Nephron progenitor cell (in vitro differentiated cells): Measurements from ENCODE around the gene LRRC36.

ENCODE experiments used
- DNase-seq: peaks from one replicate; pipeline ENCODE4 v3.0.0; 2021
- H3K27ac Mint-ChIP-seq: 2 replicates; pipeline ENCODE4 v1.8.0; 2021; ENCODE audit warnings: mild to moderate bottlenecking, moderate library complexity, mixed read lengths
- H3K27me3 Mint-ChIP-seq: 2 replicates; pipeline ENCODE4 v1.8.0; 2021; ENCODE audit warnings: mild to moderate bottlenecking, low read depth, mixed read lengths; ENCODE audit not compliant: poor library complexity
- H3K36me3 Mint-ChIP-seq: 2 replicates; pipeline ENCODE4 v1.8.0; 2021; ENCODE audit warnings: low read depth, mixed read lengths
- H3K4me1 Mint-ChIP-seq: 2 replicates; pipeline ENCODE4 v1.8.0; 2021; ENCODE audit warnings: mixed read lengths
- H3K4me3 Mint-ChIP-seq: 2 replicates; pipeline ENCODE4 v1.8.0; 2021; ENCODE audit warnings: mild to moderate bottlenecking, moderate library complexity, mixed read lengths
- H3K9me3 Mint-ChIP-seq: 2 replicates; pipeline ENCODE4 v1.8.0; 2021; ENCODE audit warnings: mild to moderate bottlenecking, moderate library complexity, mixed read lengths
- TF ChIP-seq, protein P1 (sequence below): fragments of 200-600 bp; sonication (generic); IDR thresholded peaks from 2 replicates; pipeline ENCODE4 v1.5.0; 2021; ENCODE audit warnings: antibody characterized with exemption

The LRRC36 gene

GRCh38 chr16:67428146-67428731 lies 101.6 kb downstream of the LRRC36 start:
- Mint-ChIP-seq H3K27ac (no peak overlapping the region), H3K27me3 (peaks cover 72% of the 10 kb centered on the region), H3K9me3 (no peaks in the 10 kb centered on the region), H3K4me3 (no peak overlapping the region), H3K4me1 (peaks cover 71% of the 10 kb centered on the region), H3K36me3 (no peaks in the 10 kb centered on the region)
- peak; percentile 86 for DNase-seq
- TF ChIP-seq, protein P1, sequence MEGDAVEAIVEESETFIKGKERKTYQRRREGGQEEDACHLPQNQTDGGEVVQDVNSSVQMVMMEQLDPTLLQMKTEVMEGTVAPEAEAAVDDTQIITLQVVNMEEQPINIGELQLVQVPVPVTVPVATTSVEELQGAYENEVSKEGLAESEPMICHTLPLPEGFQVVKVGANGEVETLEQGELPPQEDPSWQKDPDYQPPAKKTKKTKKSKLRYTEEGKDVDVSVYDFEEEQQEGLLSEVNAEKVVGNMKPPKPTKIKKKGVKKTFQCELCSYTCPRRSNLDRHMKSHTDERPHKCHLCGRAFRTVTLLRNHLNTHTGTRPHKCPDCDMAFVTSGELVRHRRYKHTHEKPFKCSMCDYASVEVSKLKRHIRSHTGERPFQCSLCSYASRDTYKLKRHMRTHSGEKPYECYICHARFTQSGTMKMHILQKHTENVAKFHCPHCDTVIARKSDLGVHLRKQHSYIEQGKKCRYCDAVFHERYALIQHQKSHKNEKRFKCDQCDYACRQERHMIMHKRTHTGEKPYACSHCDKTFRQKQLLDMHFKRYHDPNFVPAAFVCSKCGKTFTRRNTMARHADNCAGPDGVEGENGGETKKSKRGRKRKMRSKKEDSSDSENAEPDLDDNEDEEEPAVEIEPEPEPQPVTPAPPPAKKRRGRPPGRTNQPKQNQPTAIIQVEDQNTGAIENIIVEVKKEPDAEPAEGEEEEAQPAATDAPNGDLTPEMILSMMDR, result peak; percentile 84

DNA sequence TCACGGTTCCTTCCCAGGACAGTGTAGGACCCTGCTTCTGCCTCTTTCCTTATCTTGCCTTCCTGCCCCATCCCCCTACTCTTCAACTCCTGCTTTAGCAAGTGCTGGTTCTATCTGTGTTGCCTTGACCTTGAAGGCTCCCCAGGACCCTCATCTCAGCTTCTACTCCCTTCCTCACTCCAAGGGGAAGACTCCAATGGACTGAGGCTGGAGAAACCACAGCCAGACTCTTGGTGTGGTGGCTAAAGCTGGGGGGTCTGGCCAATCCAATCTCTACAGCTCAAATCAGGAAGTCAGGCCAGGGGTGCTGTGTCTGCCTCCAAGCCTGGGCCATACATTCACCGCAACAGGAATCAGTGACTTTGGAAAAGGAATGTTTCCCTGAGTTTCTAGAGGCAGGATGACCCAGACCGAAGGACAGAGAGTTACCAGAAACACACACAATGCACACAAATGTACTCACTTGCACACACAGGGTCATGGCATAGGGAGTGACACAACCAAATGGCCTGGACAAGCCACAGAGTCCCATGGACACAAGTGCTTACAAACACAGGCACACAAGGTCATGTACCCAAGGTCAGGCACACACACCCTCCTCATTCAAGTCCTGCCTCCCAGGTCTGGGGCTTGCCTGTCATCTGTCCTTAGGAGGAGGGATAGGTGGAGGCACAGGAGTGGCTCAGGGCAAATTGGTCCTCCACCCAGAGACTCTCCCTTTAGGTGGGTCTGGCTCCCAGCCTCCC lies 102.6 kb downstream of the LRRC36 start:
- H3K9me3 Mint-ChIP-seq, result no peaks in the 10 kb centered on the region
- TF ChIP-seq, protein P1, result no peak
- no peak for DNase-seq
- H3K27me3 Mint-ChIP-seq, result peaks cover 77% of the 10 kb centered on the region
- peaks cover 3% of the 10 kb centered on the region for H3K36me3 Mint-ChIP-seq
- peaks cover 71% of the 10 kb centered on the region for H3K4me1 Mint-ChIP-seq
- H3K4me3 Mint-ChIP-seq, result peak overlapping the region; percentile 67
- no peak overlapping the region for H3K27ac Mint-ChIP-seq

DNA sequence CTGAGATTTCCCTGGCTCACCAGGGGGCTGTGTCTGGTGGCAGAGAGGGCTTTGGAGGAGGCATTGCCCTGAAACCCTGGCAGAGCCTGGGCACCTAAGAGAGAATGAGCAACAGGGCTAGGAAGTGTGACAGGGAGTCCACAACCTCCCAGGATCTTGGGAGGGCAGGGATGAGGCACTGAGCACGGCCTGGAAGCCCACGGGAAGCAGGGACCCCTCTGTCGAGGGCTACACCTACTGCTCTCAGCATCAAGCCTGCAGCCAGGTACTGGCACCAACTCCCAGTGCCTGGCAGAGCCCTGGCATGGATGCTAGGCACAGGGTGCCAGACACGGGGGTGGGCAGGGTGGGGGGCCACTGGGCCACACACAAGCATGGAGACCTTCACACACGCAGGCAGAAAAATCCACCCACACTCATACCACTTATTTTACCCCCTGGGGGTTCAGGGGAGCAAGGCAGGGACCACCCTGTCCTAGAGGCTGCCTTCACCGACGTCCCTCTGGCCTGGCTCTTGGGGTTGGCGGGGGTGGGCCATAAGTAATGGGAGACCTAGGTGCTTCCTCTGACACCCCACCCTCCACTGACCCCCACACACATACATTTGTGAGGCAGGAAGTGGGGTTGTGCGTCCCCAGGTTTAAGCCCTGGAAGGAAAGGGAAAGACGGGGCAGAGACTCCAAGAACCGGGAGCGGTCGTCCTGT lies 103.3 kb downstream of the LRRC36 start:
- TF ChIP-seq, protein P1, result no peak
- H3K4me3 Mint-ChIP-seq, result peak overlapping the region; percentile 82
- peaks cover 71% of the 10 kb centered on the region for H3K27me3 Mint-ChIP-seq
- no peak overlapping the region for H3K27ac Mint-ChIP-seq
- H3K36me3 Mint-ChIP-seq, result peaks cover 6% of the 10 kb centered on the region
- no peaks in the 10 kb centered on the region for H3K9me3 Mint-ChIP-seq
- DNase-seq, result no peak
- H3K4me1 Mint-ChIP-seq, result peaks cover 71% of the 10 kb centered on the region

- Mint-ChIP-seq H3K9me3 (no peaks in the 10 kb centered on the region), H3K36me3 (peaks cover 6% of the 10 kb centered on the region), H3K4me1 (peaks cover 71% of the 10 kb centered on the region), H3K27ac (no peak overlapping the region), H3K27me3 (peaks cover 65% of the 10 kb centered on the region), H3K4me3 (peak overlapping the region; percentile 82)
- TF ChIP-seq, protein P1, result no peak
- peak; percentile 56 for DNase-seq
Observed at GRCh38 chr16:67430504-67430976, 103.9 kb downstream of the LRRC36 start.

- H3K9me3 Mint-ChIP-seq, result no peaks in the 10 kb centered on the region
- H3K27ac Mint-ChIP-seq, result peak within 1 kb of the TSS; percentile 81
- peak within 1 kb of the TSS; percentile 83 for H3K4me3 Mint-ChIP-seq
- peak; percentile 71 for DNase-seq
- H3K27me3 Mint-ChIP-seq, result peaks cover 59% of the 10 kb centered on the region
- TF ChIP-seq, protein P1, result no peak
- H3K36me3 Mint-ChIP-seq, result peaks cover 6% of the 10 kb centered on the region
- peaks cover 70% of the 10 kb centered on the region for H3K4me1 Mint-ChIP-seq
Observed at GRCh38 chr16:67430977-67431774, 104.6 kb downstream of the LRRC36 start, which contains the start of gene HSD11B2. Gene HSD11B2, plus strand, starts transcription at chr16:67431121. Its CDS starts 128 bp downstream, at chr16:67431249.
